Fibroblast of lung (primary cell): ENCODE data around the gene C1QTNF1. TPM values are rescaled to one million over a fixed set of nuclear protein-coding genes. Genes with fewer than 3 reads are reported as not detected.

Experiments
- DNase-seq, 2 donors: peaks; one replicate each; pipeline versions ENCODE4 v3.0.0 to v3.0.0-alpha.2; 2010; ENCODE audit warnings: low read depth in 2 of 2
- H2AFZ ChIP-seq: 2 replicates; pipeline ENCODE4 v1.5.1; 2012; ENCODE audit warnings: low read length, control low read depth, inconsistent platforms
- H3K27ac ChIP-seq: 2 replicates; pipeline ENCODE4 v1.5.1; 2011; ENCODE audit warnings: low read length, control low read depth; ENCODE audit not compliant: insufficient read depth
- H3K27me3 ChIP-seq: 2 replicates; pipeline ENCODE4 v1.5.1; 2011; ENCODE audit warnings: mild to moderate bottlenecking, low read length; ENCODE audit not compliant: control insufficient read depth, insufficient read depth
- H3K36me3 ChIP-seq: 2 replicates; pipeline ENCODE4 v1.5.1; 2011; ENCODE audit warnings: low read length; ENCODE audit not compliant: control insufficient read depth, insufficient read depth
- H3K4me1 ChIP-seq: 2 replicates; pipeline ENCODE4 v1.5.1; 2011; ENCODE audit warnings: low read length; ENCODE audit not compliant: control insufficient read depth, insufficient read depth; ENCODE audit errors: extremely low read depth
- H3K4me2 ChIP-seq: 2 replicates; pipeline ENCODE4 v1.5.1; 2011; ENCODE audit warnings: low read length, control low read depth; ENCODE audit not compliant: insufficient read depth; ENCODE audit errors: extremely low read depth
- H3K4me3 ChIP-seq, 4 experiments: fragments of 200-600 bp in 1 of 4; sonication (generic) in 1 of 4; replicated peaks in 1 of 4; 2 replicates each; pipeline ENCODE4 v1.5.1; 2011 to 2016; ENCODE audit warnings: low read length in 4 of 4, low read depth in 3 of 4, mild to moderate bottlenecking in 3 of 4, control low read depth in 2 of 4, inconsistent platforms in 1 of 4, mixed read lengths in 1 of 4; ENCODE audit not compliant: insufficient read depth in 1 of 4; ENCODE audit errors: control extremely low read depth in 1 of 4
- H3K79me2 ChIP-seq: 2 replicates; pipeline ENCODE4 v1.5.1; 2012; ENCODE audit warnings: mild to moderate bottlenecking, low read length, inconsistent platforms; ENCODE audit not compliant: control insufficient read depth, insufficient read depth
- H3K9ac ChIP-seq: 2 replicates; pipeline ENCODE4 v1.5.1; 2011; ENCODE audit warnings: mild to moderate bottlenecking, low read length, control low read depth; ENCODE audit not compliant: insufficient read depth
- H3K9me3 ChIP-seq: 2 replicates; pipeline ENCODE4 v1.5.1; 2012; ENCODE audit warnings: low read depth, low read length; ENCODE audit not compliant: control insufficient read depth, insufficient read depth
- H4K20me1 ChIP-seq: 2 replicates; pipeline ENCODE4 v1.5.1; 2011; ENCODE audit warnings: low read length; ENCODE audit not compliant: control insufficient read depth, insufficient read depth; ENCODE audit errors: extremely low read depth
- CTCF ChIP-seq, 2 donors: IDR thresholded peaks in 1 of 2; conservative IDR thresholded peaks in 1 of 2; 1 replicate in 1 of 2; 2 replicates in 1 of 2; pipeline ENCODE4 v1.5.1; 2011 to 2012; ENCODE audit warnings: low read length in 2 of 2, control low read depth in 1 of 2, inconsistent platforms in 1 of 2, low read depth in 1 of 2, mild to moderate bottlenecking in 1 of 2
- EZH2 ChIP-seq: IDR thresholded peaks from 2 replicates; pipeline ENCODE4 v1.5.1; 2012; ENCODE audit warnings: low read length, control low read depth, mild to moderate bottlenecking; ENCODE audit errors: missing control alignments
- polyA plus RNA-seq, 2 donors: library from polyadenylated mRNA; depleted of rRNA in 1 of 2; stranded (reverse) in 1 of 2; unstranded in 1 of 2; fragments of >200 nt; gene quantifications; 2 replicates each; pipeline ENCODE4 v1.2.1, GENCODE V29; 2011 to 2012; ENCODE audit warnings: missing spikeins in 1 of 2
- total RNA-seq: library from RNA; depleted of rRNA; stranded (reverse); fragments of >200 nt; gene quantifications from 2 replicates; pipeline ENCODE4 v1.2.1, GENCODE V29; 2014

C1QTNF1 gene
- total and polyA plus RNA-seq, 2 donors (not counting 1 experiment from before 2014, with no cell fraction given), result 15.0 to 45.2 TPM

DNA sequence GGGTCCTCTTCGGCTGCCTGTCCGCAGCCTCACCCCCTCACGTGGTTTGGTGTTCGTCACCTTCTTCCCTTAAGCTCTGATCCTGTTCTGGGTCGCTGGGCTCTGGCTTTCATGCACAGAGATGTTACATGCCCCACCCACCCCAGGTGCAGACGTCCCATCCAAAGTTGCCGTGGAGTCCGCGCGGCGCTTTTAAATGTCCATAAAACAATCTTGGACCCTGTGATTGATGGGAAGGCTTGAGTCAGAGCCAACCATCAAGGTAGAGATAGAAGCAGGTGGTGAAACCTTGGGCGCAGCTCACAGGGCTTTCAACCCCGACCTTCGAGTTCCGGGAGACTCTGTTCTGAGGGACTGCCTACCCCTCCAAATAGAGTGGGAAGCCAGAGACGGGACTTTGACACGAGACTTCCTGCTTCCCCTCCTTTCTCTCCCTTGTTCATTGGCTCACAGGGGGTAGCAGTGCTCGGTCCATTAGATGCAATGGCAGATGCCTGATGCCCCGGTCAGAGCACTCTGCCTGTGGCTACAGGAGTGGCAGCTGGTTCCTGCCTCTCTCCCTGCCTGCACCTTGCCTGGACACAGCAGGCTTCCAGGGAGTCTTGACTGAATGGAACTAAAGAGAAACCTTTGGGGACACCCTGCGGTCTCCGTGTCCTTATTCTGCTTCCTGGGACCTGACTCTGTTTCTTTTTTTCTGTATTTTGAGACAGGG lies 54.7 kb downstream of the C1QTNF1 start:
- H3K79me2 ChIP-seq, result no peaks in the 10 kb centered on the region
- H3K9ac ChIP-seq, result no peak overlapping the region
- H4K20me1 ChIP-seq, result no peaks in the 10 kb centered on the region
- H3K27me3 ChIP-seq, result no peaks in the 10 kb centered on the region
- no peak overlapping the region for H3K4me3 ChIP-seq
- H3K4me1 ChIP-seq, result no peaks in the 10 kb centered on the region
- no peak overlapping the region for H3K4me2 ChIP-seq
- no peak overlapping the region for H2AFZ ChIP-seq
- DNase-seq, result no peak
- no peak overlapping the region for H3K27ac ChIP-seq
- TF ChIP-seq CTCF (conservative IDR thresholded peaks at IDR 0.05 in 1 of 2, IDR thresholded peaks at IDR 0.05 in 1 of 2; ENCODE audit: low read depth in 1 of 2, low read length in 2 of 2), result no peak
- no peak for TF ChIP-seq EZH2
- H3K9me3 ChIP-seq, result no peaks in the 10 kb centered on the region
- H3K36me3 ChIP-seq, result peaks cover 2% of the 10 kb centered on the region

DNA sequence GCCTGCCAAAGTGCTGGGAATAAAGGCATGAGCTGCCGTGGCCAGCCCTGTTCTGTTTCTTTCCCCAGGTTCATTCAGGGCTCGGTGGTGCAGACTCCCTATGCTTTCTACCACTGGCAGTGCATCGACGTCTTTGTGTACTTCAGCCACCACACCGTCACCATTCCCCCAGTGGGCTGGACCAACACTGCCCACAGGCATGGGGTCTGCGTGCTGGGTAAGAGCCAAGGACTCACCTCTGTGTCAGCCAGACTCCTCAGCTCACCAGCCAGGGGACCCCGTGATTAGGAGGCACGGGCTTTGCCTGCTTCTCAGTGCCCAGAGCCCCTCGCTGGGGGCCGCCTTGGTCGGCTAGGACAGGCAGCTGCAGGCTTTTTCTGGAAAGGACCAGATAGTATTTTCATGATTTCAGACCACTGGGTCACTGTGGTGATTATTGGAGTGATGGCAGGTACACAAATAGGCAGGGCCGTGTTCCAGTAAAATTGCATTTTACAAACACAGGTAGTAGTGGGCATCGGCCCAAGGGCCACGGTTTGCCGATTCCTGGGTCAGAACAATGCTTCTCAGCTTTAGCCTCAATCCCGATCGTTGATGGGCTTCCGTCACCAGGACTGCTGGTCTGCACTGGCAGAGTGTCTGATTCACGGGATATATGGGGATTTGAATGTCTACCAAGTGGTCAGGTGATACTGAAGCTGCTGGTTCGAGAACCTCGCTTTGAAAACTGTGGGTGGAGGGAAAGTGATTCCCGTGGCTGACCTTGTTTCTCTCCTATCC lies 55.6 kb downstream of the C1QTNF1 start:
- H3K4me2 ChIP-seq, result no peak overlapping the region
- no peak overlapping the region for H3K4me3 ChIP-seq
- no peaks in the 10 kb centered on the region for H4K20me1 ChIP-seq
- no peak overlapping the region for H2AFZ ChIP-seq
- TF ChIP-seq EZH2 (no peak), CTCF (conservative IDR thresholded peaks at IDR 0.05 in 1 of 2, IDR thresholded peaks at IDR 0.05 in 1 of 2; ENCODE audit: low read depth in 1 of 2, low read length in 2 of 2) (no peak)
- H3K79me2 ChIP-seq, result no peaks in the 10 kb centered on the region
- H3K27me3 ChIP-seq, result no peaks in the 10 kb centered on the region
- no peaks in the 10 kb centered on the region for H3K4me1 ChIP-seq
- H3K36me3 ChIP-seq, result peaks cover 2% of the 10 kb centered on the region
- no peak overlapping the region for H3K27ac ChIP-seq
- H3K9me3 ChIP-seq, result no peaks in the 10 kb centered on the region
- no peak for DNase-seq
- no peak overlapping the region for H3K9ac ChIP-seq

DNA sequence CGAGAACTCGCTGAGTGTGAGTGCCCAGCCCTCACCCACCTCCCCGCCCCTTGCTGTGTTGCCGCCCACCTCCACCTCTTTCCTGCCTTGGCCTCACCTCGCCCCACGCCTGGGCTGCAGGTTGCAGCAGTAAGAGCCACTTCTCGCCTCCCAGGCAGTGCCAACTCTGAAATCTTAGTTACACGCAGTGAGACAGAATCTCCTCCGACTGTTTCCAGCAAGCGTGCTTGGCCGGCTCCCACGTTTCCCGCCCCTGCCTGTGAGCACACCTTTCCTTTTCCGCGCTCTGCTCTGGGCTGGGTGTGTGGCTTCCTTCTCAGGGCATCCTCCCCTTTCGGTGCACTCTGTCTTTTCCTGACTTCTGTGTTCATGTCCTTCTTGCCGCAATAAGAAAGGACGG lies 56.4 kb downstream of the C1QTNF1 start:
- H3K27me3 ChIP-seq, result no peaks in the 10 kb centered on the region
- no peaks in the 10 kb centered on the region for H3K79me2 ChIP-seq
- H3K9me3 ChIP-seq, result no peaks in the 10 kb centered on the region
- H3K4me3 ChIP-seq, result no peak overlapping the region
- DNase-seq, result no peak
- no peak overlapping the region for H3K4me2 ChIP-seq
- no peaks in the 10 kb centered on the region for H3K4me1 ChIP-seq
- no peak for TF ChIP-seq EZH2
- TF ChIP-seq CTCF (conservative IDR thresholded peaks at IDR 0.05 in 1 of 2, IDR thresholded peaks at IDR 0.05 in 1 of 2; ENCODE audit: low read depth in 1 of 2, low read length in 2 of 2), result no peak
- no peak overlapping the region for H3K9ac ChIP-seq
- H2AFZ ChIP-seq, result no peak overlapping the region
- no peaks in the 10 kb centered on the region for H4K20me1 ChIP-seq
- no peak overlapping the region for H3K27ac ChIP-seq
- peaks cover 2% of the 10 kb centered on the region for H3K36me3 ChIP-seq
